MCF 10A (cell line): ENCODE data around the gene WWC1. TPM values are rescaled to one million over a fixed set of nuclear protein-coding genes. Genes with fewer than 3 reads are reported as not detected.

ENCODE experiments used
- BruUV-seq: library from RNA; stranded (reverse); fragments of 400-500 nt; replicated peaks from 2 replicates; lab custom pipeline; 2021; lab: Mats Ljungman, UMichigan
- CTCF ChIA-PET: fragments of 300-600 bp; sonication (Branson Sonifier 250); formaldehyde crosslinking; extraction: SDS; loops from one replicate; lab custom pipeline; 2021; ENCODE audit warnings: antibody characterized with exemption, inconsistent platforms; lab: Yijun Ruan, JAX
- POLR2A ChIA-PET: fragments of 300-600, 350-650 bp; sonication (Branson Sonifier 250); formaldehyde crosslinking; extraction: SDS; loops from one replicate; lab custom pipeline; 2020; ENCODE audit warnings: antibody characterized with exemption, inconsistent platforms; lab: Yijun Ruan, JAX
- DNase-seq: peaks from one replicate; pipeline ENCODE4 v3.0.0-alpha.2; 2018; ENCODE audit not compliant: unreplicated experiment
- H3K27ac Mint-ChIP-seq: one replicate; pipeline ENCODE4 v1.8.0; 2022; ENCODE audit warnings: mild to moderate bottlenecking, low read depth, mixed read lengths; ENCODE audit not compliant: unreplicated experiment
- H3K27me3 Mint-ChIP-seq: one replicate; pipeline ENCODE4 v1.8.0; 2022; ENCODE audit warnings: mixed read lengths; ENCODE audit not compliant: insufficient read depth, unreplicated experiment
- H3K36me3 Mint-ChIP-seq: one replicate; pipeline ENCODE4 v1.8.0; 2022; ENCODE audit warnings: mild to moderate bottlenecking, moderate library complexity, mixed read lengths; ENCODE audit not compliant: insufficient read depth, unreplicated experiment
- H3K4me1 Mint-ChIP-seq: one replicate; pipeline ENCODE4 v1.8.0; 2022; ENCODE audit warnings: mixed read lengths; ENCODE audit not compliant: insufficient read depth, unreplicated experiment
- H3K4me3 Mint-ChIP-seq: one replicate; pipeline ENCODE4 v1.8.0; 2022; ENCODE audit warnings: mild to moderate bottlenecking, moderate library complexity, mixed read lengths; ENCODE audit not compliant: unreplicated experiment
- H3K9me3 Mint-ChIP-seq: one replicate; pipeline ENCODE4 v1.8.0; 2022; ENCODE audit warnings: mixed read lengths; ENCODE audit not compliant: unreplicated experiment
- CTCF ChIP-seq: fragments of 200-600 bp; IDR thresholded peaks from one replicate; pipeline ENCODE4 v1.8.0; 2022; ENCODE audit warnings: antibody characterized with exemption, mild to moderate bottlenecking; ENCODE audit not compliant: unreplicated experiment
- intact Hi-C: fragments of 100-400 bp; cut with micrococcal nuclease; formaldehyde crosslinking; loops from 2 replicates; pipeline ENCODE4 v1.14.1; 2022
- total RNA-seq: library from RNA; stranded (reverse); gene quantifications from 2 replicates; pipeline ENCODE4 v1.2.3, GENCODE V29; 2022

WWC1 gene
- total RNA-seq, 1 experiment from 2014 or later, result 47.0 TPM

- no peak for DNase-seq
- no peak overlapping the region for H3K27ac Mint-ChIP-seq
- BruUV-seq, result no TSS peak
- peaks cover 56% of the 10 kb centered on the region for H3K4me1 Mint-ChIP-seq
- no peaks in the 10 kb centered on the region for H3K9me3 Mint-ChIP-seq
- H3K36me3 Mint-ChIP-seq, result peaks cover 16% of the 10 kb centered on the region
- no peak for TF ChIP-seq CTCF
- ChIA-PET CTCF (interaction anchor here (0.6 to 7.2 kb wide), 8 partner anchors 15 to 138 kb away, joined by 3 to 47 read pairs (median 6); partner anchors contain the start of gene WWC1), POLR2A (interaction anchor here (0.6 to 1.2 kb wide), 3 partner anchors 12 to 249 kb away, joined by 3 read pairs; no protein-coding TSS in a partner anchor)
- no peak overlapping the region for H3K4me3 Mint-ChIP-seq
- intact Hi-C loops, result loop anchor here (5.0 kb wide), 1 partner anchor 40 kb away; no protein-coding TSS in a partner anchor
- no peaks in the 10 kb centered on the region for H3K27me3 Mint-ChIP-seq
Observed at GRCh38 chr5:168407211-168407610, 115.8 kb downstream of the WWC1 start.

- no TSS peak for BruUV-seq
- DNase-seq, result no peak
- Mint-ChIP-seq H3K4me3 (no peak overlapping the region), H3K36me3 (peaks cover 23% of the 10 kb centered on the region), H3K27me3 (no peaks in the 10 kb centered on the region), H3K4me1 (peaks cover 58% of the 10 kb centered on the region), H3K9me3 (no peaks in the 10 kb centered on the region), H3K27ac (peak overlapping the region; percentile 78)
- ChIA-PET CTCF (interaction anchor here (0.5 to 7.2 kb wide), 11 partner anchors 10 to 286 kb away, joined by 3 to 47 read pairs (median 5); no protein-coding TSS in a partner anchor), POLR2A (interaction anchor here (0.8 to 4.0 kb wide), 4 partner anchors 18 to 117 kb away, joined by 3 to 26 read pairs (median 4); partner anchors contain the start of gene WWC1)
- intact Hi-C loops, result loop anchor here (5.0 kb wide), 1 partner anchor 41 kb away; no protein-coding TSS in a partner anchor
- no peak for TF ChIP-seq CTCF
Observed at GRCh38 chr5:168408561-168409305, 117.3 kb downstream of the WWC1 start.

GRCh38 chr5:168409591-168410458 lies 118.4 kb downstream of the WWC1 start:
- ChIA-PET CTCF (interaction anchor here (0.7 to 7.2 kb wide), 9 partner anchors 9 to 140 kb away, joined by 3 to 47 read pairs (median 5); no protein-coding TSS in a partner anchor), POLR2A (interaction anchor here (0.7 to 4.0 kb wide), 6 partner anchors 20 to 135 kb away, joined by 3 to 26 read pairs (median 8); partner anchors contain the start of gene WWC1)
- Mint-ChIP-seq H3K27me3 (no peaks in the 10 kb centered on the region), H3K9me3 (no peaks in the 10 kb centered on the region), H3K4me3 (peak overlapping the region; percentile 28), H3K4me1 (peaks cover 49% of the 10 kb centered on the region), H3K27ac (peak overlapping the region; percentile 78), H3K36me3 (peaks cover 27% of the 10 kb centered on the region)
- TF ChIP-seq CTCF, result no peak
- BruUV-seq, result no TSS peak
- DNase-seq, result peak; percentile 83
- intact Hi-C loops, result loop anchor here (2.0 to 5.0 kb wide), 2 partner anchors 43 to 117 kb away; no protein-coding TSS in a partner anchor
